Measurements from ENCODE around the gene OR2A1.
"Not testable (repeated sequence)": the region's sequence is repeated elsewhere in the genome, so short reads cannot be mapped to it uniquely, and the experiment has no call there.

Gene OR2A1

GRCh38 chr7:144323359-144323758 is 11.1 kb downstream of the OR2A1 start:
- not testable (repeated sequence) for DNase-seq

DNA sequence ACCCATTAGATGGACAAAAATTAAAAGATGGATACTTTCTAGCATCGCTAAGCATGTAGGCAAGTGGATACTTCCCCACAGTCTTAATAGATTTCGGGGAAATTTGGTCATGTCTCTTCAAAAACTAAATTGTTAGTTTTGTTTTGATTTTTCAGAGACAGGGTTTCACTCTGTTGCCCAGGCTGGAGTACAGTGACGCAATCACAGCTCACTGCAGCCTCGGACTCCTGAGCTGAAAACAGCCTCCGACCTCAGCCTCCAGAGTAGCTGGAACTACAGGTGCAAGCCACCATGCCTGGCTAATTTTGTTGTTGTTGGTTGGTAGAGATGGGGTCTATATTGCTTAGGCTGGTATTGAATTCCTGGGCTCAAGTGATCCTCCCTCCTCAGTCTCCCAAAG is 13.6 kb downstream of the OR2A1 start:
- DNase-seq = not testable (repeated sequence)

DNA sequence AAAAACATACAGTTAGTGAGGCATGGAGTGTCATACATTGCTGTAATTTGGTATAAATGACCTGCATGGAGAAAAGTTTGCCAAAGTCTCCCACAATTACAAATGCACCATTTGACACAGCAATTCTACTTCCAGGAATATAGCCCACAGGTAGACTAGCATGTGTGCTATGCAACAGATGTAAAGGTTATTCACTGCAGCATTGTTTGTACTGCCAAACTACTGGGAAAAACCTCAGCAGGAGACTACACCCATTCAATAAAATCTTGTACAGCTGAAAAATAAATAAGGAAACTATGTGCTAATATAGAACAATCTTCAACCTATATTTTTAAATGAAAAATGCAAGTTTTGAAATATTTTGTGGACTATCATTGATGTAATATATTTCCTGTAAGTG is 17.8 kb downstream of the OR2A1 start:
- not testable (repeated sequence) for DNase-seq

- not testable (repeated sequence) for DNase-seq
These were observed 19.2 kb downstream of the OR2A1 start for GRCh38 chr7:144331221-144331995.

DNA sequence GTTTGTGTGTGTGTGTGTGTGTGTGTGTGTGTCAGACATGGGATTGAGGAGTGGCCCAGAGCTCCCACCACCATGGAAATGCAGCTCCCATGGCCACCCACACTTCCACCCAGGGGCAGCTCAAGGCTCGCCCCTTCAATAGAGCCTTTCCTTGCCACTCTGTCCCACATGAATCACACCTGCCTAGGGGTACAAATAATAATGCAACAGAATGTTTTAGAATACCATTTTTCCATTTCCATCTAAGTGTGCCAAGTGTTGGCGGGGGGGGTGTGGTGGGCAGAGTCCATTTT is 19.7 kb downstream of the OR2A1 start:
- DNase-seq = not testable (repeated sequence)

- not testable (repeated sequence) for DNase-seq
These were observed 36.4 kb downstream of the OR2A1 start for GRCh38 chr7:144348625-144349024.

DNA sequence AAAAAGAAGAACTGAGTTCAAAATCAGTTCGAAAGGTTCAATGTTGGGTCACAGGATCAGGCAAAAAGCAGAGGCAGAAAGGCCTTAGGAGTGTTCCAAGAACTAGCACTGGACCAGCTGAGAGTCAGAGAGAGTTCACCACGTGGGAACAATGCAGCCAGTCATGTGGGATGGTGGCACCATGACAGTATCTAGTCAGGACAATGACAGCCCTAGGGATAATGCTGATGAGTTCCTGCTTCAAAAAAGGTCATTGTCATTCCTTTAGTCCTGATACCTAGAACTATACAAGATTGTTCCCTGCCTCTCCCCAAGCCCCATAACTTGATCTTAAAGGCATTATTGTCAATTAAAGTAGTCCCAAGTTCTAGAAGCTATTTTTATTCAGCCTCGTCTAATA is 39.4 kb downstream of the OR2A1 start:
- DNase-seq = not testable (repeated sequence)

- not testable (repeated sequence) for DNase-seq
These were observed 43.1 kb downstream of the OR2A1 start, which contains the start of gene ARHGEF5 for GRCh38 chr7:144355176-144355822. Gene ARHGEF5 (plus strand): TSS chr7:144355402. CDS start chr7:144362670, 7,268 bp downstream.

DNA sequence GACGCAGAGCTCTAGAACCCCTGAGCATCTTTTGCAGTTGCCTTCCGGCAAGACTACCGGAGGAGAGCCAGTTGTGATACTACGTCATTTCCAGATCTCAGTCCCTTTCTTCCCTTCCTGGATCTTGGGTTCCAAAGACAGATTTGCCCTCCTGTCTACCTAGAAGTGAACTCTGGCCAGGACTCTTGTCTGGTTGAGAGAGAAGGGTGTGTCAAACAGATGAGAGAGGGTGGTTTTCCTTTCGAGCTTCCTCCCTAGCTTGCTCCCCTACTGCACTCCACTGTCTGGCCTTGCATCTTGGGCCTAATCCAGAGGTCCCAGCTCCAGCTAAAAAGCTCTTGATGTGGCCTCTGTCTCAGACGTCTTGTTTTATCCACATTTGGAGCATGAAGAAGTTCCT is 44.0 kb downstream of the OR2A1 start:
- DNase-seq = not testable (repeated sequence)

DNA sequence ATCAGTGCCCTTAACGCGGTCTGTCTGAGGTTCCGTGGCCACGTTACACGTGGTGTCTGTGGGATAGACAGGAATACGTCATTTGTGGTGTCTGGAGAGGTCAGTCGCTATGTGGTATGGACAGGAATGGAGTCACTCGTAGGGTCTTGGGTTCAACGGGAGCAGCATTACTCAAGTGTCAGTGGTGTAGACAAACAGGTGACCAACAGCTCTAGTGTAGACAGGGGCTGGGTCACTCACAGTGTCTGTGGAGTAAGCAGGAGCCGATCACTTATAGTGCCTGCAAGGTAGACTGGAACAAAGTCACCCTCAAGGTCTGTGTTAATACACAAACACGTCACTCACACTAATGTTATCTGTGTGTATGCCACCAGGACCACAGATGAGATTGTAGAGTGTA is 44.6 kb downstream of the OR2A1 start:
- DNase-seq = not testable (repeated sequence)

GRCh38 chr7:144362061-144362460 is 49.8 kb downstream of the OR2A1 start:
- DNase-seq = not testable (repeated sequence)

DNA sequence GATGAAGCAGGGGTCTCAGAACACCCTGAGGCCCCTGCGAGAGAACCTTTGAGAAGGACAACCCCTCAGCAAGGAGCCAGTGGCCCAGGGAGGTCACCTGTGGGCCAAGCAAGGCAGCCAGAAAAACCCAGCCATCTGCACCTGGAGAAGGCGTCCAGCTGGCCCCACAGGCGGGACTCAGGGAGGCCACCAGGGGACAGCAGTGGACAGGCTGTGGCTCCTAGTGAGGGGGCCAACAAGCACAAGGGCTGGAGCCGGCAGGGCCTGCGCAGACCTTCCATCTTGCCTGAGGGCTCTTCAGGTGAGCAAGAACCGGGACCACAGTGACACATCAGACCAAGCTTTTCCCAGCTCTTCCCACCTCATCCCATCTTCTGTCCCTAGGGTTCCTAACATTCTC is 53.3 kb downstream of the OR2A1 start:
- DNase-seq = not testable (repeated sequence)

GRCh38 chr7:144367250-144367649 is 55.0 kb downstream of the OR2A1 start:
- DNase-seq = not testable (repeated sequence)

- not testable (repeated sequence) for DNase-seq
These were observed 57.0 kb downstream of the OR2A1 start for GRCh38 chr7:144369221-144369620.
